Left kidney (tissue), 8 donors: ENCODE results near the gene SERPINB12. TPM values are rescaled to one million over a fixed set of nuclear protein-coding genes. Genes with fewer than 3 reads are reported as not detected.

Source experiments
- DNase-seq: peaks from one replicate; pipeline ENCODE4 v3.0.0-alpha.2; 2013
- long read RNA-seq, 8 donors: transcript quantifications; one replicate each; lab custom pipeline, GENCODE V29; 2026
- polyA plus RNA-seq: library from polyadenylated mRNA; unstranded; fragments of 120-200 nt; gene quantifications from one replicate; pipeline ENCODE4 v1.2.1, GENCODE V29; 2013; ENCODE audit not compliant: insufficient read length

SERPINB12 gene, protein sequence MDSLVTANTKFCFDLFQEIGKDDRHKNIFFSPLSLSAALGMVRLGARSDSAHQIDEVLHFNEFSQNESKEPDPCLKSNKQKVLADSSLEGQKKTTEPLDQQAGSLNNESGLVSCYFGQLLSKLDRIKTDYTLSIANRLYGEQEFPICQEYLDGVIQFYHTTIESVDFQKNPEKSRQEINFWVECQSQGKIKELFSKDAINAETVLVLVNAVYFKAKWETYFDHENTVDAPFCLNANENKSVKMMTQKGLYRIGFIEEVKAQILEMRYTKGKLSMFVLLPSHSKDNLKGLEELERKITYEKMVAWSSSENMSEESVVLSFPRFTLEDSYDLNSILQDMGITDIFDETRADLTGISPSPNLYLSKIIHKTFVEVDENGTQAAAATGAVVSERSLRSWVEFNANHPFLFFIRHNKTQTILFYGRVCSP
- not detected for polyA plus RNA-seq
- long read RNA-seq, donor 1, result 0 reads
- long read RNA-seq, donor 2, result 0 reads
- long read RNA-seq, donor 3, result 0 reads
- long read RNA-seq, donor 4, result 0 reads
- long read RNA-seq, donor 5, result 0 reads
- long read RNA-seq, donor 6, result 0 reads
- long read RNA-seq, donor 7, result 0 reads
- long read RNA-seq, donor 8, result 0 reads

DNA sequence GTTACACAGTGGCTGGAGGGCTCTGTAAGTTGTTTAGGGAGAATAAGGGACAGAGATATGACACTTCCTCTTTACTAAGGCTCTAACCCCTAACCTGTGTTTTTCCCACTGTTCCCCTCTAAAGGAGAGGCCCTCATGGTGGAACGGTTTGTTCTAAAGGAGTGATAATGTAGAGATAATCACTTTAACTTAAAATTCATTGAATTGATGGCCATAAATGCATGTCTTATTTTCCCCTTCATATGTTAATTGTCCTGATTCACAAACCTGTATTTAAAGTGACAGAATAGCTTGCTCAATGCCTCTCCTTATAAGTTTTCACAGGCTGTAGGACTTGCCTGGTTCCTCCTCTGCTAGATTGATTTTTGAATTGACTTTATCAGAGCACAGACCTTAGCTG lies at the start of gene SERPINB12:
Gene SERPINB12 (plus strand): TSS at position 301 of the 400 bp plus-strand sequence. CDS start 13,791 bp downstream, outside the sequence.
- DNase-seq, result no peak

DNA sequence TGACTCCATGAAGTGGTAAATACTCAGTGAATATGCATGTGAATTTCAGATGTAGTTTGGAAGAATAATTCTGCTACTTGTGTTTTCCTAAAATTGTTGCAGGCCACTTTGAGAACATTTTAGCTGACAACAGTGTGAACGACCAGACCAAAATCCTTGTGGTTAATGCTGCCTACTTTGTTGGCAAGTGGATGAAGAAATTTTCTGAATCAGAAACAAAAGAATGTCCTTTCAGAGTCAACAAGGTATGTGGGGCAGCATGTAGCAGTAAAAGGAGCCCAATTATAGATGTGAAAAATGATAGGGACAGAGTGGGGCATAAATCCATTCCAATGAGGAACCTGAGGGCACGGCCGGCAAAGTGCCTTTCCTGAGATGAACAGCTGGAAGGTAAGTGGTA lies 49.3 kb upstream of the SERPINB12 start:
- no peak for DNase-seq

DNA sequence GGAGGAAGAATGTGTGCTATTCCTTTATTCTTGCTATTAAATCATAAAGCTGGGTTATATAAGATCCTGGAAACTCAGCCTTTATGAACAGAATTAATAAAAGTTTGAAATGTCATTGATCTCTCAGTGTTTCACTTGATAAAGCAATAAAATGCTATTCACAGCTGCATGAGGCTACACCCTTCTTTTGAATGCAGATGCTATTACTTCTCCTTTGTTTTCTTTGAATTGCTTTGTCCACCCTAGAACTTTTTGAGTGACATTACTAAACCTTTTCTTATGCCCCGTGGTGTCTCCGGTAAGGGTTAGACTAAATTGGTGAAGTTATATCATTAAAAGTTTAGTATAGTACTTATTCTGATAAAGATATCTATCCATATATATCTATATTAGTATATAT lies 46.5 kb upstream of the SERPINB12 start:
- no peak for DNase-seq

DNA sequence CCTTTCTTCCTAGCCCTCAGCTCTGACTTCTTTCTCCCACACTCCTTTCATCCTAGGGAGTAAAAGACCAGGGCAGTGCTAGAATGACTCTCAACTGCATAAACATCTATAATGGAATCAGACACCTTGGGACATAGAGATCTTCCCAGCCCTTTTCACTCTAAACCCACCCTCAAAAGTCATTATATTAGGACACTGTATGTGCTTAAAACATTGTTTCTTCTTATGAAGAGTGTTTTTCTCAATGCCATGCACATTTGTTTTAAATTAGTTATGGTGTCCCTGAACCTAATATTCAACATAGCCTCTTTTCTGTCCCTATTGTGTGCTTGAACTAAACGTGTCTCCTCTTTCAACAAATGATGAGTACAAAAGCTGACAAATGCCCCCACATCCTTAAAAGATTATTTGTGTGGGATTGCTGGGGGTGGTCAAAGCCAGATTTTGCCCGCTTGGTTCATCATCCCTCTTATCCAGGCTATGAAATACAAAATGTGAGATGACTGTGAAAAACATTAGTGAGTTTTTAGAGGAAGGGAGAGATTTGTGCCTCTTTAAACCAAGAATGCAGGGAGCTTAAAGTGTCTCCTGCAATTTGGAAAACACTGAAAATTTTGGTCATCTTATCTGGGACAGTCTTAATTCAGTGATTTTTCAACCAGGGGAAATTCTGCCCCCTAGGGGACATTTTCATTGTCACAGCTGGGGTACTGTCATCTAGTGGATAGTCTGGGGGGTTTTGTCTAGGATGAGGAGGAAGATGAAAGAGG lies 36.4 kb upstream of the SERPINB12 start:
- DNase-seq, result no peak

DNA sequence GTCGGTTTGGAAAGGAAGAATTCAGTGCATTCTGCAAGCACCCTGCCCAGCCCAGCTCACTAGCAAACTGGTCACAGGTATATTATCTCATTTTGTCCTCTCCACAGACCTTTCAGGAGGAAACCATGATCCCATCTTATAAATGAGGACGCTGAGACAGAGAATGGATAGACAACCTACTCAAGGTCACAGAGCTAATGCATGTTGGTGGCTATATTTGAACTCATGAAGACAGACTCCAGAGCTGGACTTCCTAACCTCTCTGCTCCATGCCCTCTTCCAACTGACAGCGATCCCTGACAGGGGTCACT lies 35.9 kb upstream of the SERPINB12 start:
- DNase-seq, result no peak

DNA sequence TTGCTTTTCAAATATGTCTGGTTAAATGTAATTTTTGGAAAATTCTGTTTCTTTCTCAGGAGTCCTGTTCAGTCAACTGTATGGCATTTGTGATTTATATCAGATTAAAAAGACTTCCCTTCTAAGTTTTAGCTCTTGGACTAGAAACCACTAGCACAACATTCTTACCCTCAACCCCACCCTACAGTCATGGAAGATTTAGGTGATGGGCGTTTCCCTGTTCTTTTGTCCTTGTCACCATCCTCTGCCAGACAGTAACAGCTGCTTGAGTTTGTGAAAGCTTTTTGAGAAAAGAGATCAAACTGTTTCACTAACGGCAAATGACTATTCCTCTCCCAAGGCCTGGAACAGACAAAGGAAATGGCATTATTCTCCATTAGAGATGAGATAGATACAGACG lies 33.6 kb upstream of the SERPINB12 start:
- DNase-seq, result no peak

DNA sequence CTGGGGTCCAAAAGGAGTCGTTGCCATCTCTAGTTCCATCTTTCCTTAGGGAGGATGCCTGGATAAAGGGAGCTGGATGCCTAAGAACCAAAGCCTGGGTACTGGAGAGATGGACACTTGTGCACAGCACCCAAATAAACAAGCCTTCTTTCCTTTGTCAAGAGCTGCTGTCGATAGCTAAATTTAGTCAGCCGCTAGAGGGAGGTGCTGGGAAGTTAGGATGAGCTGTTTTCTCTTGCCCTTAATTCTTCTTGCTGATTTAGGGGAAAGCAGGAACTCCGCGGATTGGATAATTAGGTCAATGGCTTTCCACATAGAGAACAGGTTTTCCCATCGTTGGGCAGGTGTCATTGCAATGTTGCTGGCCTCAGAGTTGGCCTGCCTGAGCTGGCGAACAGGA lies 30.9 kb upstream of the SERPINB12 start:
- peak; percentile 28 for DNase-seq

DNA sequence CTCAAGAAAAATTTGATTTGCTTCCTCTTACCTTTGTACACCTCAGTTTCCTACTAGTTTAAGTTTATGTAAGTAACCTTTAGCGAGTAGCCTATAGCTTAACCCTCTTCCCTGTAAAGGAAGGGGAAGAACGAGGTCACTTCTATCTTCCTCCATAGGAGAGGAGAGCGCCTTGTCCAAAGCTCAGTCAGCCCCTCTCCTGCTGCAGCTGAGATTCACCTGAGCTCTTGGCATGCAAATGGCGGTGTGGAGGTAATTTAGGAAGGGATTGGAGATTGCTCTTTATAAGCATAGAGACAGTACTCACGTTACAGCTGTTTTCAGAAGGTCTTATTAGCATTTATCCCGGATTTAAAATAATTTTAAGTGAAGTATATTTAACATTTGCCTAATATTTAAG lies 27.8 kb upstream of the SERPINB12 start:
- DNase-seq, result no peak

DNA sequence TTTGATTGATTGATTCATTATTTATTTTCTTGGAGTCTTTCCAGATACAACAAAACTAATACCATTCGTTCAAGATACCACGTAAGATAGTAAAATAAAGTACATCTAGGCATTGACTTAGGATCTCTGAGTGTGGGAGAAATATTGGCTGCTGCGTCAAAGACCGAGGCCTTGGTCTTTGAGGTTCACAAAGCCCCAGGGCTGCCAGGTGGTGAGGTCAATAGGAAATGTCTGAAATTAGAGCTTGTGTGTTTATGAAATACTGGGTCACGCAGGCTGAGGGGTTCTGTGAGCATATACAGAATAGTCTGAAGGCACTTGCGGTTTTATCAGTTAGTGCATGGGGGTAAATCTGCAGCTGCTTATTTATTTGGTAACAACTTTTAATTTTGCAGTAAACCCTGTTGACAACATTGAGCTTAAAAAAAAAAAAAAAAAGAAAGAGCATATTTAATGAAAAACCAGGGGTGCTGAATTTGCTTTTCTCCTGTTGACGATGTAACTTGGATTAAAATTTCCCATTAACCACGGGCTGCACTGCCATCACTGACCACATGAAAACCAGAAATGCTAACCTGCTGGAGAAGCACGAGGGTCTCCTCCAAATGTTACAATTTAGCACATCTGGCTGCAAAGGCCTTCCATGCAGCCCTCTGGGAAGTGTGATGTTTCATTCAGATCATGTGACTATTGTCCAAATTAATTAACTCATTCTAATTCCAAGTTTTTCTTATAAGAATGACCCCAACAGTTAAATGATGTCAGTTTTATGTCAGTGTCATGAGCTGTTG lies 27.1 kb upstream of the SERPINB12 start:
- no peak for DNase-seq

DNA sequence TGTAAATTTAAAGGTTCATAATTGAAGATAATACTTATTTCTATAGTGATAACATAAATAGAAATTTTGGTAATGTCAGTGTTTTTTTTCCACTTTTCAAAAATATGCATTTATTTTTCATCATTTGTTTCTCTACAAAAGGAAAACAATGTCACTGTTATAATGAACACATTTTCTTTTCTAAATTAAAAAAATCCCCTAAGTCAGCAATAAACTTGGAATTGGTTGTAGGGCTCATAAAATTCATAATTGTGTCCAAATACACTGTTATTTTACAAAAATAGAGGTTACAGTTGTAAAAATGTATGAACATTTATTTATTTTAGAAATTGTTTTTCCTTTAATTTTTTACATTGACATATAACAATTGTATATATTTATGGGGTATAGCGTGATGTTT lies 26.4 kb upstream of the SERPINB12 start:
- DNase-seq, result no peak

DNA sequence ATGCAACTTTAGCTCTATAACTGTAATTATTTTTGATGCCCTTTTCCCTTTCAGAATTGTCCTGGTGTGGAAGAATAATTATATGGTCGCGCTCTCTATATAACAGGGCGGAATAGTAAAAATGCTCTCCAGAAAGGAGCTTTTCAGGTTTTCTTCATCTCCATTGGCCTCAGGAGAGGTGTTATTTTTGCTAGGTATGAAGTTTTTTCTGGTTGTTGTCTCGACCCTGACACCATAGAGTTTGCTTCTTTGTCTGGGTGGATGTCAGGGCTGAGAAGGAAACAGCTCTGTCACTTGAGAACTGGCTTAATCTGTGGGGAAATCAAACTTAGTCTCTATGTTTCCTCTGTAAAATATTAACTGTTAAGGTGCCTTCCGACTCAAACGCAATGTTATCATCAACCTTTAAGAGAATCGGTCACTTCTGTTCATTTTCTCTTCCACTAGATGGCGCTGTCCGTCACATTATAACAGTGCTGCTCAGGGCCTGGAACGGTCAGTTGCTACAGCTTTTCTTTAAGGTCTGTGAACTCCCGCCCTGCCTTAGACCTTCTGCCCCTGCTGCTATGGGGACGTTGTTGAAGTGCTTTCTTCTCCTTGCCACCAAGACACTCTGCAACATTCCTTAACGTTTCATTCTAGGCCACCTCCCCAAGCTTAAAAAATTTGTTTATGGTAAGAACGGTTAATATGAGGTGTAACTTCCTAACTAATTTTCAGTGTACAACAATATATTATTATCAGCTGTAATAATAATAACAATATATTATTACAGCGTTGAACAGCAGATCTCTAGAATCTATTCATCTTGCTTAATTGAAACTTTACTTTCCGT lies 23.8 kb upstream of the SERPINB12 start:
- peak; percentile 85 for DNase-seq

DNA sequence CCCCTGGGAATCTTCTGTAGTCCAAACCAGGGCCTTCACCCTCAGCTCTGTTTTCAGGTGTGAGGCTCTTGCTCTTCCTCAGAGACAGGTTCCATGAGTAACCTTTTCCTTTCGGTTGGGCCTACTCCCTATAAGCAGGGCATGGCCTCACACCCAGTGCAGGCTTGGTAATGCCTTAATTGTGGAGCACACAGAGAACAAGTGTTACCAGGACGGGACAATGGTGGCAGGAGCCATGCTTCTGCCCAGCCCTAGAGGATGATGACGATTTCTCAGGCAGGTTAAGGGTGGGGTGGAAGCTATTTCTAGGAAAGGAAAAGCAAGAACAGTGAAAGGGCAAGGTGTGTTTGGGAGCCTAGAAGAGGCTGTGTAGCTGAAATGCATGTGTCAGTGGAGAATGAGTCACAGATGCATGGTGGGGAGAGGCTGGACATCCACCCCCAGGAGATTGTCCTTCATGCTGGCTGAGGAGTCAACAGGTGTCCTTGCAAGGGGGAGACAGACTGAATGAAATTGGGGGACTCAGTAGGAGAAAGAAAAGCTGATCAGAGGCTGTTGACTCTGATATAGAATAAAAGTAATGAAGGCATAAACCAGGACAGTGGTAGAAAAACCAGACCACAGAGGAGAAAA lies 22.0 kb upstream of the SERPINB12 start:
- no peak for DNase-seq

DNA sequence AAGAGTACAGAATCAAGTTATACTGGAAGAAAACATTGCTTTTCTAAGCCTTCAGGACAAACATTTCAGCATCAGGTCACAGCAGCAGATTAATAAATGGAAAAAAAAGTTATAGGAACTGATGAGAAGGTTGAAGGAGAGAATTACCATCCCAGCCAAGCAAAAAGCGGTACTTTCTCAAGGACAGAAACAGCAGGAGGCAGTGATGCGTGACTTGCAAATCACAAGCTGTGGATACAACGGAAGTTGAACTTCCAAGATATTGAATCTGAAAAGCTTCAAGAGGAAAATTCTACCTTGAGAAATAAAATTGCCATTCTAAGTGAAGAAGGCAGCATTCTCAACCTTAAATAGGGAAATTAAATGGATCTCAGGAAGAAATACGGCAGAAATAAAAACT lies 18.5 kb upstream of the SERPINB12 start:
- no peak for DNase-seq

DNA sequence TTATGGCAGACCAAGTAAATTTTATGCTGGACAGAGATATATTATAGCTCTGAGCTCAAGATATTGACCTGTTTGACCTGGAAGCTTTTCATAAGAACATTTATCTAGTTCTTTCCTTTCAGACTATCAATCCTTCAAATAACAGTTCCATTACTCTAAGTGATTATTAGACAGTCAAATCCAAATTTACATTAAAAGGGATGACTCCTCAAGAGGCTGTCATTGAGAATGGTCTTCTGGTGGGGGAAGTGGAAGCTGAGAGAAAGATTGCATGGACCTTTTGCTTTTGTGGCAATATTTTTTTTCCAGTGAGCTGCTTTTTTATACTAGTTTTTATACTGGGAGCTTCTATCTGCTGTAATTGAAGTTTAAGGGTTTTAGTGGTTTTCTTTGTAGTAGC lies 14.9 kb upstream of the SERPINB12 start:
- no peak for DNase-seq

DNA sequence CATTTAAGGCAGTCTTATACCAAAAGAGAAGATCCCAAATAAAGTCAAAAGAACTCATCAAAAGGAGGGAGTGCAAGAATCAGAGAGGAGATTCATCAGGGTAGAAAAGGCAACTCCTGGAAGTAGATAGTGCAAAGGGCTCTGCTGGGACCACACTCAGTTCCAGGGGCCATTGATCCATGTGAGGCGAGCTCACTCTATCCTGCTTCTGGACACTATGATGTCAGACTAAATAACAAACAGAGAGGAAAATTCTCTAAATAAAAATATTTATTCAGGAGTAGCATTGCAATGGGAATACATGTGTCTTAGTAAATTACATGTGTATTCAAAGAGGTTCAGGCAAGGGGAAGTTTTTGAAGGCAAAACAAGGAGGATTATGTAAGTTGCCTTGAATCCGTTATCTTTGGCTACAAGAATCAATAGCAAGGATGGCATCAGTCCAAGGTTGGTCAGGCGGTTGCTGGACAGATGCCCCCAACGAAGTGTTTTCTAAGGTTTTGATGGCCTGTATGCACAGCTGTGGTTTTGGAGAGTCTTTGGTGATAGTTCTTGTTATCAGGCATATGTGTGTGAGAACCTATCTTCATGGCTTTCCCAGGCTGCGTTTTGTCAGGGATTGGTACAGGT lies 13.2 kb upstream of the SERPINB12 start:
- no peak for DNase-seq

DNA sequence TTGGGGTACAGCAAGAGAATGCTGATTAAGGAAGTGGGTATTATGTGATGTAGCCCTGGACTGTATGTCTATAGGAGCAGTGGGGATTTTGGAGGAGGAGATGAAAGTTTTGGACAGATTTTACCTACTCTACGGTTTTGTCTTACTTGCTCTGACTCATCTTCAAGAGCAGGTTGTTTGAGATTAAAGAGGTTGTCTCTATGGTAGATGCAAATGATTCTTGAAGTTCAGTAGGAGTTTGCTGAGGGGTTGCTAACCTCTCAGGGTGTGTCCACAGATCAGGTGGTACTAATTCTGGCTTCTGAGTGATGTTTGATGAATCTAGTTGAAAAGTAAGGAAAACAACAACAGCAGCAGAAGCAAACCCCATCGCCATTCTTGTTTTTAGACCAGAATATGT lies 9.7 kb upstream of the SERPINB12 start:
- no peak for DNase-seq

DNA sequence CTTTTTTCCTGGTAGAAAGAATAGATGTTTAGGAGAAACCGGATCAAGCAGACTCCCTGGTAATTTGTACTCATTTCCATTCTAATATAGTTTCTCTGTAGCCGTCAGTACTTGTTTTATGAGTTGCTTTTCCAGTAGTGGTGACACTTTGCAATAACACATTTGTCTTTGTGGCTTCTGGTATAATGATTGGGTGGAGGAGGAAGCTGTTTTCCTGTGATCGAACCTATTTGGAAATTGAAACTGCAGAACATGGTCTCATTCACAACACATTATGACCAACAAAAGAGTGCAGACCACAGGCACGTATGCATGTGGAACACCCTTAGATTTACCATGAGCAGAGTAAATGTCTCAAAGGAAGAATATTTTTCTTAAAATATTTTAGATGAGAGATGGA lies 7.6 kb upstream of the SERPINB12 start:
- no peak for DNase-seq

DNA sequence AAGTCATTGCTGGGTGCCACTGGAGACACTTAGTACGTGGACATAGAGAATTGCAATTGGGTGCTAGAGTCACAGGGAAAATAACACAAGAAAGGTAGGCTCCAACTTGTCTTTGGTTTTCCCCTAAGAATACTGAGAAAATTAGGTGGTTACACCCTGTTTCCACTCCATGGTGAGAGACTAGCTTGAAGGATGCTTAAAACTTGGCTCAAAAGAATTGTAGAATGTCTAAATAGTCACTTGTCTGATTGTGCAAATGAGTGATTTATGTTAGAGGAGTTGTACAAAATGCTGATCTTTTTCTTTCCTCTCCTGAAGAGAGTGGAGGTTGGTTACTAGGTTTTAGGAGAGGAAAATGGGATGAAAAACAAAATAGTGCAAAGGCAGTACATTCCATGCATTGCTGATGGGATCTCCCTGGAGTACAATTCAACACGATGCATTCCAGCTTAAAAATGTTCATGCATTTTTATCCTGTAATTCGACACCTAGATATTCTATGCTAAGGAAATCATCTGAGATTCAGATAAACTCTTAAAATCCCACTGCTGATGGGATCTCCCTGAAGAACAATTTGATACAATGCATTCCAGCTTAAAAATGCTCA lies 2.2 kb upstream of the SERPINB12 start:
- DNase-seq, result no peak

DNA sequence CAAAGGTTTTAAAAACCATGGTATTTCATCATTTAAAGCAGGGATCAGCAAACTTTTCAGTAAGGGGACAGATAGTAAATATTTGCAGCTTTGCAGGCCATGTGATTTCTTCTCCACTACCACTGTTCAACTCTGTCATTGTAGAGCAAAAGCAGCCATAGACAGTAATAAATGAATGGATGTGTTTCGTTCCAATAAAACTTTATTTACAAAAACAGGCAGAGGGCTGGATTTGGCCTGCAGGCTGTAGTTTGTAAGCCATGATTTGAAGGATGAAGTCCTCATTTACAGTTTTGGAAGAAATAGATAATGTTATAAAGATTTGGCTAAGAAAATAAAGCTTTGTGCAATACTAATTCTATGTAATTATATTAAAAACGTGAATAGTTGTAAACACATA lies 1.8 kb downstream of the SERPINB12 start:
- no peak for DNase-seq

DNA sequence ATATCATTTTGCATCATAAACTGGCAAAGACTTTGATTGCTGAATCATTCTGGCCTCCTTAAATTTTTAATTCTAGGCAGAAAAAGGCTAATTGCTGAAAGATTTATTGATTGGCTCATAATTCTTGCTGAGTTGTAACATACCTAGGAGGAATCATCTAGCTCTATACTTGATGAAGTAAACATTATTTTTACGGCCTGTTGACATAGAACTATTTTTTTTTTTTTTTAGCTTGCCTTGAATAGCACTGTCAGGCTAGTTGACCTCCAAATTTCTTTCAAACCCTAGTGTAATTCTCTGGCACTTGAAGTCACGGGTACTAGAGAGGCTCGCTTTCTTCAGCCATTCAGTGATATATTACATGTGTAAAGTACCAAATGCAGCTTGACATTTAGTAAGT lies 2.8 kb downstream of the SERPINB12 start:
- no peak for DNase-seq
